K562 (cell line): Measurements from ENCODE around the gene CDYL. TPM values are rescaled to one million over a fixed set of nuclear protein-coding genes. Genes with fewer than 3 reads are reported as not detected.

ENCODE experiments used
- ATAC-seq: fragments of 200-7000 bp; cut with Tn5 transposase; 3 replicates; pipeline ENCODE4 v1.9.1; 2020; ENCODE audit warnings: moderate library complexity
- BruUV-seq: library from RNA; stranded (reverse); fragments of 400-500 nt; replicated peaks from 2 replicates; lab custom pipeline; 2021; lab: Mats Ljungman, UMichigan
- CTCF ChIA-PET: fragments of 300-600 bp; formaldehyde crosslinking; extraction: SDS; loops from one replicate; lab custom pipeline; 2021; ENCODE audit warnings: low intra/inter-chr PET ratio; lab: Yijun Ruan, JAX
- POLR2A ChIA-PET: fragments of 300-600, 350-650 bp; sonication (Branson Sonifier 250); formaldehyde crosslinking; extraction: SDS; loops from one replicate; lab custom pipeline; 2021; ENCODE audit warnings: antibody characterized with exemption, inconsistent platforms; lab: Yijun Ruan, JAX
- DNase-seq, 4 experiments: peaks; one replicate each; pipeline versions ENCODE4 v3.0.0 to v3.0.0-alpha.2; 2011 to 2018; ENCODE audit warnings: low spot score in 3 of 4, mixed read lengths in 3 of 4; ENCODE audit errors: extremely low read depth in 1 of 4
- FAIRE-seq: peaks from 2 replicates; lab custom pipeline; 2011; peaks lifted over from hg19 to GRCh38; lab: Jason Lieb, UNC
- H2AFZ ChIP-seq: 2 replicates; pipeline ENCODE4 v1.6.0; 2011; ENCODE audit warnings: low read depth, low read length, control low read depth, inconsistent platforms
- H3K27ac ChIP-seq: fragments of 200-600 bp; 3 replicates; pipeline ENCODE4 v1.8.0; 2011; ENCODE audit warnings: low read depth, mild to moderate bottlenecking, control low read depth, inconsistent platforms, low read length, moderate library complexity, mixed read lengths; ENCODE audit errors: extremely low read depth
- H3K27me3 ChIP-seq, 2 experiments: fragments of 300-600 bp in 1 of 2; 2 replicates in 1 of 2; 3 replicates in 1 of 2; pipeline versions ENCODE4 v1.6.0 to v1.8.0; 2011; ENCODE audit warnings: inconsistent platforms in 2 of 2, low read length in 2 of 2, mild to moderate bottlenecking in 1 of 2, mixed read lengths in 1 of 2, moderate library complexity in 1 of 2; ENCODE audit not compliant: control insufficient read depth in 2 of 2, insufficient read depth in 2 of 2
- H3K36me3 ChIP-seq: fragments of 300-600 bp; 3 replicates; pipeline ENCODE4 v1.8.0; 2011; ENCODE audit warnings: mild to moderate bottlenecking, low read length, inconsistent platforms; ENCODE audit not compliant: control insufficient read depth, insufficient read depth
- H3K4me1 ChIP-seq, 2 experiments: fragments of 200-600 bp in 1 of 2; replicated peaks in 1 of 2; 2 replicates in 1 of 2; 3 replicates in 1 of 2; pipeline versions ENCODE4 v1.5.1 to v1.8.0; 2011; ENCODE audit warnings: inconsistent platforms in 2 of 2, low read length in 2 of 2, mild to moderate bottlenecking in 1 of 2, mixed read lengths in 1 of 2, moderate library complexity in 1 of 2; ENCODE audit not compliant: control insufficient read depth in 2 of 2, insufficient read depth in 2 of 2
- H3K4me2 ChIP-seq: 2 replicates; pipeline ENCODE4 v1.6.1; 2011; ENCODE audit warnings: low read length, control low read depth, inconsistent platforms, mixed read lengths; ENCODE audit not compliant: insufficient read depth
- H3K4me3 ChIP-seq: fragments of 200-600 bp; sonication (generic), shearing (Covaris generic); 2 replicates; pipeline ENCODE4 v1.5.1; 2016; ENCODE audit warnings: control low read depth, inconsistent platforms
- H3K79me2 ChIP-seq: fragments of 200-600 bp; 3 replicates; pipeline ENCODE4 v1.8.0; 2011; ENCODE audit warnings: low read length, inconsistent platforms; ENCODE audit not compliant: control insufficient read depth, insufficient read depth
- H3K9ac ChIP-seq, 2 experiments: 2 replicates each; pipeline versions ENCODE4 v1.6.0 to v1.6.1; 2011; ENCODE audit warnings: low read depth in 2 of 2, low read length in 2 of 2, control low read depth in 1 of 2, inconsistent platforms in 1 of 2, mild to moderate bottlenecking in 1 of 2, mixed read lengths in 1 of 2; ENCODE audit not compliant: insufficient read depth in 1 of 2
- H3K9me1 ChIP-seq: one replicate; pipeline ENCODE4 v1.6.0; 2011; ENCODE audit warnings: inconsistent platforms, mild to moderate bottlenecking, low read length, moderate library complexity; ENCODE audit not compliant: control insufficient read depth, insufficient read depth
- H3K9me3 ChIP-seq: replicated peaks from 2 replicates; pipeline ENCODE4 v1.5.1; 2011; ENCODE audit warnings: low read depth, low read length, inconsistent platforms; ENCODE audit not compliant: control insufficient read depth, insufficient read depth
- H4K20me1 ChIP-seq: replicated peaks from 2 replicates; pipeline ENCODE4 v1.6.1; 2011; ENCODE audit warnings: low read length, inconsistent platforms, mixed read lengths; ENCODE audit not compliant: control insufficient read depth, insufficient read depth
- CBX1 ChIP-seq: sonication (generic); IDR thresholded peaks from 2 replicates; pipeline ENCODE4 v1.6.1; 2016; ENCODE audit warnings: antibody characterized with exemption, low read depth, mild to moderate bottlenecking
- CREB3L1 ChIP-seq: fragments of 450-650 bp; IDR thresholded peaks from 2 replicates; pipeline ENCODE4 v1.6.1; 2014; ENCODE audit warnings: low read depth, mild to moderate bottlenecking, moderate library complexity, borderline replicate concordance
- DDX20 ChIP-seq: fragments of 450-650 bp; IDR thresholded peaks from 2 replicates; pipeline ENCODE4 v1.6.1; 2016; ENCODE audit warnings: missing genetic modification characterization, low read depth, mild to moderate bottlenecking, missing compliant biosample characterization, moderate library complexity
- SMARCB1 ChIP-seq: IDR thresholded peaks from 2 replicates; pipeline ENCODE4 v1.6.1; 2011; ENCODE audit warnings: improper control_type of control experiment, low read depth; ENCODE audit not compliant: insufficient read length
- SREBF1 ChIP-seq: fragments of 150-350 bp; IDR thresholded peaks from 2 replicates; pipeline ENCODE4 v1.6.1; 2014; ENCODE audit warnings: antibody characterized with exemption, low read depth, low read length, borderline replicate concordance
- TAL1 ChIP-seq: fragments of 450-650 bp; IDR thresholded peaks from 2 replicates; pipeline ENCODE4 v1.6.1; 2016; ENCODE audit warnings: mild to moderate bottlenecking
- ZBTB33 ChIP-seq: sonication (generic); formaldehyde crosslinking; IDR thresholded peaks from 2 replicates; pipeline ENCODE4 v1.8.1; 2023; ENCODE audit warnings: mild to moderate bottlenecking, missing genetic modification reagents
- WGBS: fragments of 100-300 bp; shearing (Covaris generic); methylation state at CpG from one replicate; pipeline ENCODE4 v1.1.6; 2016; ENCODE audit warnings: low coverage, mixed read lengths; ENCODE audit not compliant: insufficient coverage; ENCODE audit errors: missing lambda C conversion rate; 5-methylcytosine and 5-hydroxymethylcytosine counted together
- in situ Hi-C: fragments of 300-500 bp; cut with MboI; formaldehyde crosslinking; loops from 4 replicates; pipeline ENCODE4 v1.15.0; 2018; ENCODE audit warnings: inconsistent platforms, mixed read lengths
- intact Hi-C: fragments of 100-400 bp; cut with micrococcal nuclease; formaldehyde crosslinking; loops from 2 replicates; pipeline ENCODE4 v1.14.2; 2022
- polyA plus RNA-seq, 8 experiments: library from polyadenylated mRNA; depleted of rRNA in 4 of 8; stranded (reverse) in 5 of 8; unstranded in 3 of 8; fragments of >200 nt; fragmentation: Nextera tagmentation in 2 of 8; fragmentation: Illumina TruSeq in 1 of 8; extraction: Ambion mirVana in 2 of 8; extraction: Trizol in 1 of 8; gene quantifications; 2 replicates each; pipeline versions ENCODE4 v1.2.1 to v1.2.3, GENCODE V29; 2011 to 2014; ENCODE audit warnings: inconsistent platforms in 1 of 8, missing spikeins in 1 of 8
- total RNA-seq, 7 experiments: library from RNA; depleted of rRNA in 6 of 7; stranded (reverse); fragments of >200 nt in 6 of 7; fragmentation: Illumina TruSeq in 2 of 7; extraction: Trizol in 2 of 7; gene quantifications; 2 replicates each; pipeline versions ENCODE4 v1.2.1 to v1.2.3, GENCODE V29; 2011 to 2021; ENCODE audit warnings: low replicate concordance in 1 of 7
- TF ChIP-seq, protein P1 (sequence below): fragments of 450-650 bp; formaldehyde crosslinking; IDR thresholded peaks from 2 replicates; pipeline ENCODE4 v1.4.0; 2020; ENCODE audit warnings: mild to moderate bottlenecking, mixed read lengths

CDYL gene
- total and polyA plus RNA-seq, 9 of the 15 experiments (the other 6 are each of a cell fraction or from before 2014, with no cell fraction given) = 8.1 to 45.8 (median 40.8) TPM

GRCh38 chr6:4774296-4774695, 1.9 kb upstream of the CDYL start (continued):
- TF ChIP-seq, protein P1, sequence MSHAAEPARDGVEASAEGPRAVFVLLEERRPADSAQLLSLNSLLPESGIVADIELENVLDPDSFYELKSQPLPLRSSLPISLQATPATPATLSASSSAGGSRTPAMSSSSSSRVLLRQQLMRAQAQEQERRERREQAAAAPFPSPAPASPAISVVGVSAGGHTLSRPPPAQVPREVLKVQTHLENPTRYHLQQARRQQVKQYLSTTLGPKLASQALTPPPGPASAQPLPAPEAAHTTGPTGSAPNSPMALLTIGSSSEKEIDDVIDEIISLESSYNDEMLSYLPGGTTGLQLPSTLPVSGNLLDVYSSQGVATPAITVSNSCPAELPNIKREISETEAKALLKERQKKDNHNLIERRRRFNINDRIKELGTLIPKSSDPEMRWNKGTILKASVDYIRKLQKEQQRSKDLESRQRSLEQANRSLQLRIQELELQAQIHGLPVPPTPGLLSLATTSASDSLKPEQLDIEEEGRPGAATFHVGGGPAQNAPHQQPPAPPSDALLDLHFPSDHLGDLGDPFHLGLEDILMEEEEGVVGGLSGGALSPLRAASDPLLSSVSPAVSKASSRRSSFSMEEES (CRISPR knock-in tag) = no peak
- TF ChIP-seq CREB3L1 (no peak), SMARCB1 (no peak)

DNA sequence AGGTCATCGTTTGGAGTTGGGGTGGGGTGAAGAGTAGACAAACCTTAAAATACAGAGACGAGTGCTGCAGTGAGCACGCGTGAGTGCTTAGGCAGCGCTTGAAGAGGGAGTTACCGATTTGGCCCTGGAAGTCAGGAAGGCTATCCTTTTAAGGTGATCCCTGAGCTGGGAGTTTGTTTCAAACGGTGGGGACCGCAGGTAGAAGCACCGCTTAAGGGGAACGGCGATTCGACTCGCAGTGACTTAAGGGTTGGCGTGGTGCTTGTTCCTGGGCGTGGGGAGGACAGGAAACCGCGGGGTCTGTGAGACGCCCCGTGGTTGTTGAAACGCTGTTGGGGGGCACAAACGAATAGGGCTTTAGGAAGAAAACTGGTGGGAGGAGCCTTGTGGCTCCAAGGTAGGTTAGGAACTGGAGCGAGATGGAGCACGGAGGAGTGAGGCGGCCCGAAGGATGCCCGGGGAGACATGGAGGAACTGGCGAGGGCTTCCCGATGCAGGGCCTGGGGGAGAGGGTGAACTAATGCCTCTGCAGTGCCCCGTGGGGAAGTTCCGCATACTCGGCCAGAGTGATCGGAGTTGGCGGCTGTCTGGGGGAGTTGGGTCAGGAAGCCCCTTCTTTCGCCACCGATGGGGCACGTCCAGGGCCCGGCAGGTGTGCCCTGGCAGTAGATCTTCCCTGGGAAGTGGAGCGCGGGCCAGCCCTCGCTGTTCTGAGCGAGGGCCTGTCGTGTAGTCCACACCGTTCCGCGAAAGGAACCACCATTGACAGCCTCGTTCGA, 1.3 kb upstream of the CDYL start:
- H3K9me1 ChIP-seq = no peaks in the 10 kb centered on the region
- FAIRE-seq = no peak
- ChIA-PET CTCF (interaction anchor here (0.5 kb wide), 1 partner anchor 461 kb away, joined by 3 read pairs; no protein-coding TSS in a partner anchor), POLR2A (interaction anchor here (0.5 kb wide), 1 partner anchor 15 kb away, joined by 3 read pairs; no protein-coding TSS in a partner anchor)
- peaks cover 10 to 16% of the 10 kb centered on the region in 2 experiments; a peak in 4 of 5 replicates for H3K4me1 ChIP-seq
- no peak overlapping the region for H2AFZ ChIP-seq
- H3K36me3 ChIP-seq = no peaks in the 10 kb centered on the region; the same call in 2 of the 3 replicates
- H3K4me2 ChIP-seq = no peak overlapping the region
- no peaks in the 10 kb centered on the region; a peak in 1 of 5 replicates for H3K27me3 ChIP-seq
- H3K9ac ChIP-seq = no peak overlapping the region
- no peak overlapping the region for H3K27ac ChIP-seq
- TF ChIP-seq DDX20 (tag) = no peak
- TF ChIP-seq ZBTB33 (CRISPR knock-in tag) = peak; percentile 54; the same call in 1 of the 2 replicates
- 0 out of 2 replicates have a peak, but pooled peaks have one; percentile 8 for TF ChIP-seq CBX1
- TF ChIP-seq SREBF1 = no peak
- TF ChIP-seq TAL1 = no peak
- ATAC-seq = no peak
- BruUV-seq = no TSS peak
- peaks cover 18% of the 10 kb centered on the region for H3K9me3 ChIP-seq
- DNase-seq = no peak
- no peak overlapping the region for H3K4me3 ChIP-seq
- intact Hi-C loops = no loop called here
- WGBS = 96% methylated on average over 43 of the region's 47 CpGs
- H4K20me1 ChIP-seq = peaks cover 1% of the 10 kb centered on the region
- peaks cover 31% of the 10 kb centered on the region for H3K79me2 ChIP-seq
- in situ Hi-C loops = no loop called here
